Stimulated activated CD4-positive, alpha-beta T cell treated with anti-CD3 and anti-CD28 coated beads, Interleukin-2, amount 100 ng/mL, for 4 hours (primary cell): ENCODE measurements around the gene CACNG8.
"Not testable (repeated sequence)": the region's sequence is repeated elsewhere in the genome, so short reads cannot be mapped to it uniquely, and the experiment has no call there.

Experiments
- DNase-seq: peaks from one replicate; pipeline ENCODE4 v3.0.0-alpha.2; 2020; ENCODE audit warnings: low read depth

CACNG8 gene

DNA sequence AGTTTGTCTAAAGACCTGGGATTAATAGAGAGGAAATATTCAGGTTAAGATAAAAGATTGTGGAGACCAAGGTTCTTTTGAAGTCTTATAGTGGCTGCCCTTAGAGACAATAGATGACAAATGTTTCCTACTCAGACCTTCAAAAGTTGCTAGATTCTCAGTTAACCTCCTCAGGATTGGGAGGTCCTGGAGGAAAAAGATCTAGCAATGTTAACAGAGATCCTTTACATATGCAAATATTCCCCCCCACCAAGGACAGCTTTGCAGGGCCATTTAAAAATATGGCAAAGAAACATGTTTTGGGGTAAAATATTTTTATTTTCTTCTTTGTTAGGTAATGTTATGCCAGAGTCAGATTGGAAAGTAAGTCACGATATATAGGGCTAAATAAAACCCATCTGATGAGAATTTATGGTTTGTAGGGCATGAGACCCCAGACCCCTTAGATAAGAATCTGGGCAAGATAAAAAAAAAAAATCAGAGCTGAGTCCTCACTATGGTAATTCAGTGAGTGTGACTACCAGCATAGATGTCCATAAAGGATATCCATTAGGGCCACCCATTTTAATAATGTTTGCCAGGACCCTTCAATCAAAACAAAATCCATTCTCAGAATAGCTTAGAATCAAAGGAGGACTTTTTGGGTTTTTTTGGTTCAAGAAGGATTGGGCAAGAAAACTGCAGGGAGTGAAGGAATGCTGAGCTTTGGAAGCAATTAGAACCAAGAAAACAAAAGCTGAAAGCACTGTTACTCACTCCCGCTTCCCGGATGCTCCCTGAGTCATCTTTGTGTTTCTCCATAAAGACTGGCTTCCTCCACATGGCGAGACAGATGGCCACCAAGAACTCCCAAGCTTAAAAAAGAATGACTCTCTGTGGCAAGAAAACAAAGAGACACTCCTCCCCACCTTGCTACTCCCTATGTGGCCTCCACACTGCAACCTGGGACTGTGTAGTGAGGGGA is 72.8 kb downstream of the CACNG8 start:
- DNase-seq: no peak

DNA sequence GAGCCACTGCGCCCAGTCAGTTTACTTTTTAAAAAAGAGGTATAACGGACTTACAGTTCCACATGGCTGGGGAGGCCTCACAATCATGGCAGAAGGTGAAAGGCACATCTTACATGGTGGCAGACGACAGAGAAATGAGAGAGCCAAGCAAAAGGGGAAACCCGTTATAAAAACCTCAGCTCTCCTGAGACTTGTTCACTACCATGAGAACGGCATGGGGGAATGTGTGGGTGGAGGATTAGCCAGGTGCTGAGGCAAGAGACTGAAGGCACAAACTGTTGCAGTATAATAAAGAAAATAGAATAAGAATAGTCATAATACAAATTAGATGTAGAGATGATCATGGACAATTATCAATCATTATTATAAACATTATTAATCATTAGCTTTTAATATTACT is 73.8 kb downstream of the CACNG8 start:
- not testable (repeated sequence) for DNase-seq
